NT2/D1 (cell line): ENCODE measurements around the gene TENM4.

Source experiments
- SUZ12 ChIP-seq: IDR thresholded peaks from 2 replicates; pipeline ENCODE4 v1.6.1; 2011; ENCODE audit not compliant: insufficient read length, insufficient read depth; ENCODE audit errors: extremely low read depth
- YY1 ChIP-seq: IDR thresholded peaks from 2 replicates; pipeline ENCODE4 v1.6.1; 2011; ENCODE audit not compliant: insufficient read length, insufficient read depth
- ZNF274 ChIP-seq: IDR thresholded peaks from 2 replicates; pipeline ENCODE4 v1.6.1; 2011; ENCODE audit warnings: mild to moderate bottlenecking, low read depth, low read length

DNA sequence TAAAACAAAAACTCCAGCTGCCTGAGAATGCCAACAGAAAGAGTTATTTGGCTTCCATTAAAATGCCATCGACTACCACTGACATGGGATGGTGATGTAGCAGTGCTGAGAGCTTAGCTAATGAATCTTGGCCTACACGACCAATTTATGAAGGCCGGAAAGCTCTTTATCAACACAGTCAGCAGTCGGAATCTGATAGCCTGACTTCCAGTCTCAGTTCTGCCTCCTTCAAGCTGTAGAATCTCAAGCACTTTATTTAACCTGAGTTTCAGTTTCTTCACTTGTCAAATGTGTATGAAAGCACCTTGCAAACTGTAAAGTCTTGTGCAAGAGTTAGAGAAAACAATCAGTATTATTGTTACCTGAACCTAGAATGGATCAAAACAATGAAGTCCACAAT is 530.5 kb downstream of the TENM4 start:
- TF ChIP-seq ZNF274 (no peak), YY1 (no peak), SUZ12 (no peak)
